ENCODE results near the gene HOXD4. TPM values are rescaled to one million over a fixed set of nuclear protein-coding genes. Genes with fewer than 3 reads are reported as not detected.

Gene HOXD4
- total and polyA plus RNA-seq, 10 of the 15 experiments (the other 5 are each of a cell fraction or from before 2014, with no cell fraction given), result 0.07 TPM; not detected in 9

DNA sequence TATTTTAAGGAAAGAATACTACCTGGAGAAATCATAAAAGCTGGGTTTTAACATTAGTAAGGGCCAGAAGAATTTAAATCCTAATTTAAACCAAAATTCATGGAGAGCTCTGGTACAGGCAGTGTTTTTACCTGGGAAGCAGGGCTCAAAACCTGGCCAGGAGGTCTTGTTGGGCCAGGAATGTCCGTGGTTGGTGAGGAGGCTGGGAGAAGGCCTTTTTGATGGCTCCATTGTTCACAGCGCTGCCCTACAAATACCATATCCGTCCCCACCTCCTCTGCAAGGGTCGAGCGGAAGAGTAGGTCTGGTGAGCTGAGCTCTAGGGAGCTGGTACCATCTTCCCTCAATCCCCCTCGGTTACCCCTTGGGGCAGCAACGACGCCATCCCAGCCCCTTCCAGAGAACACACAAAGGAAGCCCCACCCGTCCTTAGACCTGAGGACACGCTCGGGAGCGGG is 26.3 kb downstream of the HOXD4 start:
- FAIRE-seq (no peak), ATAC-seq (no peak), DNase-seq (ENCODE audit: low read depth, low spot score) (no peak)
- H3K36me3 ChIP-seq (ENCODE audit: control insufficient read depth in 2 of 2, insufficient read depth in 2 of 2, low read length in 1 of 2), result no peaks in the 10 kb centered on the region
- H3K27me3 ChIP-seq (replicated peaks in 1 of 2; ENCODE audit: control insufficient read depth in 2 of 2, insufficient read depth in 2 of 2, low read length in 1 of 2), result peaks cover 10 to 32% of the 10 kb centered on the region in 2 experiments
- H3K27ac ChIP-seq (ENCODE audit: control insufficient read depth, insufficient read depth), result no peak overlapping the region
- H3K9ac ChIP-seq (ENCODE audit: control insufficient read depth, insufficient read depth, low read length), result no peak overlapping the region
- WGBS (ENCODE audit: insufficient coverage, insufficient replicate concordance, low lambda C conversion rate, missing lambda C conversion rate), result 6% methylated on average over 12 of the region's 12 CpGs
- ChIA-PET RAD21 (ENCODE audit: unreplicated experiment) (no interaction called here), SMC1A (ENCODE audit: uncharacterized antibody, unreplicated experiment) (no interaction called here), POLR2A (no interaction called here), CTCF (no interaction called here)
- intact Hi-C loops (cut with micrococcal nuclease; ENCODE audit: unreplicated experiment), result no loop called here
- no peak overlapping the region for H3K4me2 ChIP-seq (ENCODE audit: control insufficient read depth, insufficient read depth)
- no peaks in the 10 kb centered on the region for H3K79me2 ChIP-seq (ENCODE audit: control insufficient read depth, insufficient read depth, low read length)
- no peak overlapping the region for H2AFZ ChIP-seq (ENCODE audit: control insufficient read depth, low read depth, low read length)
- in situ Hi-C loops (cut with MboI), result no loop called here
- BruUV-seq (replicated peaks), result no TSS peak
- TF ChIP-seq NFXL1 (IDR thresholded peaks at IDR 0.05; ENCODE audit: borderline replicate concordance) (no peak), POLR2A (IDR thresholded peaks at IDR 0.05; ENCODE audit: low read depth, low read length) (no peak), PRDM15 (CRISPR knock-in tag; IDR thresholded peaks at IDR 0.05) (no peak), YBX1 (IDR thresholded peaks at IDR 0.05) (no peak), TAF1 (IDR thresholded peaks at IDR 0.05; ENCODE audit: borderline replicate concordance, low read depth, low read length) (no peak), MLLT1 (IDR thresholded peaks at IDR 0.05) (no peak), LARP7 (IDR thresholded peaks at IDR 0.05) (no peak), SMC3 (IDR thresholded peaks at IDR 0.05; ENCODE audit: borderline replicate concordance, low read length) (no peak), FOS (IDR thresholded peaks at IDR 0.05; ENCODE audit: borderline replicate concordance, extremely low read depth, insufficient read length) (no peak)
- TF ChIP-seq, protein P1, sequence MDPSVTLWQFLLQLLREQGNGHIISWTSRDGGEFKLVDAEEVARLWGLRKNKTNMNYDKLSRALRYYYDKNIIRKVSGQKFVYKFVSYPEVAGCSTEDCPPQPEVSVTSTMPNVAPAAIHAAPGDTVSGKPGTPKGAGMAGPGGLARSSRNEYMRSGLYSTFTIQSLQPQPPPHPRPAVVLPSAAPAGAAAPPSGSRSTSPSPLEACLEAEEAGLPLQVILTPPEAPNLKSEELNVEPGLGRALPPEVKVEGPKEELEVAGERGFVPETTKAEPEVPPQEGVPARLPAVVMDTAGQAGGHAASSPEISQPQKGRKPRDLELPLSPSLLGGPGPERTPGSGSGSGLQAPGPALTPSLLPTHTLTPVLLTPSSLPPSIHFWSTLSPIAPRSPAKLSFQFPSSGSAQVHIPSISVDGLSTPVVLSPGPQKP (IDR thresholded peaks at IDR 0.05; ENCODE audit: low read depth, low read length), result no peak
- H3K4me3 ChIP-seq, result no peak overlapping the region
- H3K9me3 ChIP-seq (replicated peaks; ENCODE audit: control insufficient read depth, insufficient read depth, low read length), result no peaks in the 10 kb centered on the region; the same call in 2 of the 3 replicates
- no peaks in the 10 kb centered on the region for H3K4me1 ChIP-seq (ENCODE audit: control insufficient read depth, insufficient read depth, low read length)
- H4K20me1 ChIP-seq (ENCODE audit: control insufficient read depth, insufficient read depth), result no peaks in the 10 kb centered on the region
